Mesendoderm (in vitro differentiated cells): Measurements from ENCODE around the gene GBF1.
"Not testable (repeated sequence)": the region's sequence is repeated elsewhere in the genome, so short reads cannot be mapped to it uniquely, and the experiment has no call there.

ENCODE experiments used
- DNase-seq: peaks from one replicate; pipeline ENCODE4 v3.0.0; 2013
- H2AK5ac ChIP-seq: 2 replicates; pipeline ENCODE4 v1.6.1; 2013; ENCODE audit warnings: low read length, inconsistent platforms
- H2BK120ac ChIP-seq: 2 replicates; pipeline ENCODE4 v1.6.1; 2013; ENCODE audit warnings: low read depth, mild to moderate bottlenecking, low read length, moderate library complexity, mixed read lengths
- H2BK15ac ChIP-seq: replicated peaks from 2 replicates; pipeline ENCODE4 v1.6.1; 2013; ENCODE audit warnings: low read depth, mild to moderate bottlenecking, moderate library complexity
- H2BK5ac ChIP-seq: 2 replicates; pipeline ENCODE4 v1.6.1; 2013; ENCODE audit warnings: low read length, inconsistent platforms
- H3K18ac ChIP-seq: 2 replicates; pipeline ENCODE4 v1.6.1; 2013; ENCODE audit warnings: mild to moderate bottlenecking, low read length, mixed read lengths
- H3K23ac ChIP-seq: one replicate; pipeline ENCODE4 v1.6.1; 2013; ENCODE audit warnings: low read length
- H3K27ac ChIP-seq: 2 replicates; pipeline ENCODE4 v1.5.1; 2013; ENCODE audit warnings: low read depth, mild to moderate bottlenecking, inconsistent platforms, low read length, moderate library complexity
- H3K27me3 ChIP-seq: 2 replicates; pipeline ENCODE4 v1.6.1; 2013; ENCODE audit warnings: low read length, control low read depth, mild to moderate bottlenecking, inconsistent platforms; ENCODE audit not compliant: insufficient read depth, poor library complexity
- H3K36me3 ChIP-seq: 2 replicates; pipeline ENCODE4 v1.6.1; 2013; ENCODE audit warnings: low read length, inconsistent platforms; ENCODE audit not compliant: control insufficient read depth, insufficient read depth
- H3K4ac ChIP-seq: one replicate; pipeline ENCODE4 v1.6.1; 2013; ENCODE audit warnings: low read depth, mild to moderate bottlenecking, low read length, moderate library complexity
- H3K4me1 ChIP-seq: 2 replicates; pipeline ENCODE4 v1.6.1; 2013; ENCODE audit warnings: low read depth, low read length, inconsistent platforms; ENCODE audit not compliant: control insufficient read depth
- H3K4me2 ChIP-seq: 2 replicates; pipeline ENCODE4 v1.6.1; 2013; ENCODE audit warnings: low read length
- H3K4me3 ChIP-seq: 2 replicates; pipeline ENCODE4 v1.5.1; 2013; ENCODE audit warnings: mild to moderate bottlenecking, low read length
- H3K56ac ChIP-seq: one replicate; pipeline ENCODE4 v1.6.1; 2013; ENCODE audit warnings: low read length
- H3K79me1 ChIP-seq: 2 replicates; pipeline ENCODE4 v1.6.1; 2013; ENCODE audit warnings: low read length, inconsistent platforms
- H3K79me2 ChIP-seq: 2 replicates; pipeline ENCODE4 v1.6.1; 2013; ENCODE audit warnings: mild to moderate bottlenecking, low read length; ENCODE audit not compliant: control insufficient read depth, insufficient read depth
- H3K9ac ChIP-seq: 2 replicates; pipeline ENCODE4 v1.6.1; 2013; ENCODE audit warnings: low read length, inconsistent platforms
- H4K5ac ChIP-seq: one replicate; pipeline ENCODE4 v1.6.1; 2013; ENCODE audit warnings: low read length
- H4K8ac ChIP-seq: one replicate; pipeline ENCODE4 v1.6.1; 2013; ENCODE audit warnings: low read depth, mild to moderate bottlenecking, control low read depth, low read length, moderate library complexity
- WGBS: extraction: QIAGEN DNeasy Blood & Tissue Kit; methylation state at CpG from one replicate; pipeline ENCODE4 v1.1.7; 2013; ENCODE audit warnings: low lambda C conversion rate, missing lambda C conversion rate; ENCODE audit not compliant: insufficient coverage; ENCODE audit errors: extremely low coverage; 5-methylcytosine and 5-hydroxymethylcytosine counted together

The GBF1 gene

GRCh38 chr10:102202386-102202785 lies 42.9 kb upstream of the GBF1 start:
- H2AK5ac ChIP-seq = no peak overlapping the region
- no peak overlapping the region for H4K5ac ChIP-seq
- H3K27ac ChIP-seq = no peak overlapping the region
- H3K4me2 ChIP-seq = no peak overlapping the region
- H3K4me1 ChIP-seq = no peaks in the 10 kb centered on the region
- H3K36me3 ChIP-seq = no peaks in the 10 kb centered on the region
- WGBS = no CpG with 5 or more reads among the region's 1 CpG
- no peak overlapping the region for H3K4me3 ChIP-seq
- H4K8ac ChIP-seq = no peak overlapping the region
- no peak overlapping the region for H3K18ac ChIP-seq
- no peaks in the 10 kb centered on the region for H3K79me1 ChIP-seq
- H3K9ac ChIP-seq = no peak overlapping the region
- no peak overlapping the region for H2BK5ac ChIP-seq
- no peak overlapping the region for H2BK120ac ChIP-seq
- no peaks in the 10 kb centered on the region for H3K79me2 ChIP-seq
- no peak overlapping the region for H3K4ac ChIP-seq
- H3K27me3 ChIP-seq = no peaks in the 10 kb centered on the region
- H2BK15ac ChIP-seq = no peak overlapping the region
- H3K23ac ChIP-seq = no peak overlapping the region
- no peak overlapping the region for H3K56ac ChIP-seq
- DNase-seq = no peak

- Histone ChIP-seq H3K4me2 (no peak overlapping the region), H3K27ac (no peak overlapping the region), H4K8ac (no peak overlapping the region), H3K9ac (no peak overlapping the region), H2BK15ac (no peak overlapping the region), H3K4me1 (no peaks in the 10 kb centered on the region), H3K79me1 (no peaks in the 10 kb centered on the region), H3K18ac (no peak overlapping the region), H3K56ac (no peak overlapping the region), H3K27me3 (no peaks in the 10 kb centered on the region), H4K5ac (no peak overlapping the region), H3K36me3 (no peaks in the 10 kb centered on the region), H2AK5ac (no peak overlapping the region), H3K79me2 (no peaks in the 10 kb centered on the region), H3K4ac (no peak overlapping the region), H2BK5ac (no peak overlapping the region), H3K23ac (no peak overlapping the region), H3K4me3 (no peak overlapping the region), H2BK120ac (no peak overlapping the region)
- WGBS = no CpG with 5 or more reads among the region's 5 CpGs
- no peak for DNase-seq
Observed at GRCh38 chr10:102208311-102209035, 36.9 kb upstream of the GBF1 start.

GRCh38 chr10:102211615-102212299 lies 33.6 kb upstream of the GBF1 start:
- Histone ChIP-seq H3K9ac (no peak overlapping the region), H3K27me3 (no peaks in the 10 kb centered on the region), H3K27ac (no peak overlapping the region), H2BK120ac (no peak overlapping the region), H2BK15ac (no peak overlapping the region), H3K79me2 (no peaks in the 10 kb centered on the region), H2AK5ac (no peak overlapping the region), H2BK5ac (no peak overlapping the region), H3K56ac (no peak overlapping the region), H3K4me2 (no peak overlapping the region), H3K23ac (no peak overlapping the region), H3K4me3 (no peak overlapping the region), H3K4ac (no peak overlapping the region), H3K36me3 (no peaks in the 10 kb centered on the region), H4K5ac (no peak overlapping the region), H4K8ac (no peak overlapping the region), H3K4me1 (no peaks in the 10 kb centered on the region), H3K79me1 (no peaks in the 10 kb centered on the region), H3K18ac (no peak overlapping the region)
- DNase-seq = no peak
- no CpG with 5 or more reads among the region's 3 CpGs for WGBS

- not testable (repeated sequence) for H3K4me1 ChIP-seq, H3K18ac ChIP-seq, DNase-seq, H3K9ac ChIP-seq, H3K27me3 ChIP-seq, H3K4ac ChIP-seq, H3K36me3 ChIP-seq, H2BK5ac ChIP-seq, H3K79me1 ChIP-seq, H2BK15ac ChIP-seq, H3K4me2 ChIP-seq, H3K23ac ChIP-seq, H2BK120ac ChIP-seq, H3K27ac ChIP-seq, H3K79me2 ChIP-seq, H3K56ac ChIP-seq, H4K8ac ChIP-seq, H2AK5ac ChIP-seq, H4K5ac ChIP-seq, H3K4me3 ChIP-seq
- no CpG with 5 or more reads among the region's 4 CpGs for WGBS
Observed at GRCh38 chr10:102213599-102213998, 31.7 kb upstream of the GBF1 start.

GRCh38 chr10:102219370-102219769 lies 26.0 kb upstream of the GBF1 start:
- Histone ChIP-seq H2BK120ac (no peak overlapping the region), H3K27ac (no peak overlapping the region), H3K79me1 (no peaks in the 10 kb centered on the region), H3K9ac (no peak overlapping the region), H3K36me3 (no peaks in the 10 kb centered on the region), H3K27me3 (no peaks in the 10 kb centered on the region), H3K4me1 (no peaks in the 10 kb centered on the region), H3K4me3 (no peak overlapping the region), H2BK15ac (no peak overlapping the region), H3K56ac (no peak overlapping the region), H2AK5ac (no peak overlapping the region), H3K23ac (no peak overlapping the region), H3K79me2 (no peaks in the 10 kb centered on the region), H3K4ac (no peak overlapping the region), H4K5ac (no peak overlapping the region), H4K8ac (no peak overlapping the region), H3K4me2 (no peak overlapping the region), H3K18ac (no peak overlapping the region), H2BK5ac (no peak overlapping the region)
- no CpG with 5 or more reads among the region's 5 CpGs for WGBS
- DNase-seq = no peak

- no peak overlapping the region for H4K8ac ChIP-seq
Observed at GRCh38 chr10:102220612-102221011, 24.7 kb upstream of the GBF1 start.

More at GRCh38 chr10:102220612-102221011, 24.7 kb upstream of the GBF1 start:
- no peak overlapping the region for H2AK5ac ChIP-seq
- no peak overlapping the region for H3K23ac ChIP-seq
- H3K27me3 ChIP-seq = no peaks in the 10 kb centered on the region
- H4K5ac ChIP-seq = no peak overlapping the region
- H3K4me2 ChIP-seq = no peak overlapping the region
- H2BK15ac ChIP-seq = no peak overlapping the region
- no peaks in the 10 kb centered on the region for H3K36me3 ChIP-seq
- H3K79me1 ChIP-seq = no peaks in the 10 kb centered on the region
- H2BK5ac ChIP-seq = no peak overlapping the region
- DNase-seq = no peak
- H3K9ac ChIP-seq = no peak overlapping the region
- no peaks in the 10 kb centered on the region for H3K4me1 ChIP-seq
- no peak overlapping the region for H3K27ac ChIP-seq
- no peak overlapping the region for H3K56ac ChIP-seq
- H3K18ac ChIP-seq = no peak overlapping the region
- no peak overlapping the region for H2BK120ac ChIP-seq
- H3K79me2 ChIP-seq = no peaks in the 10 kb centered on the region
- H3K4ac ChIP-seq = no peak overlapping the region
- no peak overlapping the region for H3K4me3 ChIP-seq
